Measurements from ENCODE around the gene CDK5R2.
"Not testable (repeated sequence)": the region's sequence is repeated elsewhere in the genome, so short reads cannot be mapped to it uniquely, and the experiment has no call there.

DNA sequence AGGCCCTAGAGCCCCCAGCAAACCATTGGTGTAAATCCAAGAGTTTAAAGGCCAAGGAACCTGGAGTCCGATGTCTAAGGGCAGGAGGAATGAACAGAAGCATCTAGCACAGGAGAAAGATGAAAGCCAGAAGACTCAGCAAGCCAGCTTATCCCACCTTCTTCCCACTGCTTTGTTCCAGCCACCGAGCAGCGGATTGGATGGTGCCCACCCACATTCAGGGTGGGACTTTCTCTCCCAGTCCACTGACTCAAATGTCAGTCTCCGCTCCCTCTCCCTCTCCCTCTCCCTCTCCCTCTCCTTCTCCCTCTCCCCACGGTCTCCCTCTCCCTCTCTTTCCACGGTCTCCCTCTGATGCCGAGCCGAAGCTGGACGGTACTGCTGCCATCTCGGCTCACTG, 29.0 kb upstream of the CDK5R2 start:
- TF ChIP-seq, protein P1, sequence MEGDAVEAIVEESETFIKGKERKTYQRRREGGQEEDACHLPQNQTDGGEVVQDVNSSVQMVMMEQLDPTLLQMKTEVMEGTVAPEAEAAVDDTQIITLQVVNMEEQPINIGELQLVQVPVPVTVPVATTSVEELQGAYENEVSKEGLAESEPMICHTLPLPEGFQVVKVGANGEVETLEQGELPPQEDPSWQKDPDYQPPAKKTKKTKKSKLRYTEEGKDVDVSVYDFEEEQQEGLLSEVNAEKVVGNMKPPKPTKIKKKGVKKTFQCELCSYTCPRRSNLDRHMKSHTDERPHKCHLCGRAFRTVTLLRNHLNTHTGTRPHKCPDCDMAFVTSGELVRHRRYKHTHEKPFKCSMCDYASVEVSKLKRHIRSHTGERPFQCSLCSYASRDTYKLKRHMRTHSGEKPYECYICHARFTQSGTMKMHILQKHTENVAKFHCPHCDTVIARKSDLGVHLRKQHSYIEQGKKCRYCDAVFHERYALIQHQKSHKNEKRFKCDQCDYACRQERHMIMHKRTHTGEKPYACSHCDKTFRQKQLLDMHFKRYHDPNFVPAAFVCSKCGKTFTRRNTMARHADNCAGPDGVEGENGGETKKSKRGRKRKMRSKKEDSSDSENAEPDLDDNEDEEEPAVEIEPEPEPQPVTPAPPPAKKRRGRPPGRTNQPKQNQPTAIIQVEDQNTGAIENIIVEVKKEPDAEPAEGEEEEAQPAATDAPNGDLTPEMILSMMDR (optimal IDR thresholded peaks at IDR 0.05 in 1 of 3, IDR thresholded peaks at IDR 0.05 in 1 of 3, conservative IDR thresholded peaks at IDR 0.05 in 1 of 3; ENCODE audit: extremely low read depth in 1 of 3, insufficient read depth in 2 of 3, low read length in 3 of 3) = not testable (repeated sequence)
- TF ChIP-seq EZH2 (IDR thresholded peaks at IDR 0.05; ENCODE audit: low read length) = not testable (repeated sequence)
